Stimulated activated CD8-positive, alpha-beta memory T cell treated with anti-CD3 and anti-CD28 coated beads, Interleukin-7, amount 100 ng/mL, for 1 hour (primary cell): ENCODE data around the gene CDKAL1.

Experiments used
- DNase-seq, 2 donors: peaks; one replicate each; pipeline ENCODE4 v3.0.0-alpha.2; 2020; ENCODE audit warnings: low read depth in 2 of 2

The CDKAL1 gene

DNA sequence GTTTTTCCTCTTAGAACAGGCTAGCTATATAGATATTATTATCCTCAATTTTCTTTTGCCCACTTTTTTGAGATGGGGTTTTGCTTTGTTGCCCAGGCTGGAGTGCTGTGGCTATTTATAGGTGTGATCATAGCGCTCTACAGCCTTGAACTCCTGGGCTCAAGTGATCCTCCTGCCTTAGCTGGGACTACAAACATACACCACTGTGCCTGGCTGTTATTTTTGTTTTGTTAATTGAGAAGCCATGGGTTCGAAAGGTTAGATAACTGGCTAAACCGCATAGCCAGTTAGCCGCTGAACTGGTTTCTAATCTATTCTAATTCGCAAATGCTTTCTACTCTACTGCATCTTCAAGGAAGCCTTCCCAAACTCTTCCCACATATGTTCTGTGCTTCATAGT is 425.8 kb downstream of the CDKAL1 start:
- DNase-seq, result no peak

DNA sequence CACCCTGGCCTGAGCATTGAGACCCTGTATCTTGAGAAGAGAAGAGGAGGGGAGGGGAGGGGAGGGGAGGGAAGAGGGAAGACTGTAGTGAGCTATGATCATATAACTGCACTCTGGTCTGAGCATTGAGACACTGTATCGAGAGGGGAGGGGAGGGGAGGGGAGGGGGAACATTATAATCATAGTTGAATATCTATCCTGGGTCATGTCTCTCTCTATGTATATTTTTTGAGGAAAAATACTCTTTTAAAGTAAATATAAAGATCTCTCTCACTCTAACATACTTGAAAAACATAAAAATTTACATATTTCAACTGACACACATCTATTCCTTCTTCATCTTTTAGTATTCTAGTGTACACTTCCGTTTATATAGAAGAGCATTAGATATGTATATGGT is 431.0 kb downstream of the CDKAL1 start:
- DNase-seq, result no peak

DNA sequence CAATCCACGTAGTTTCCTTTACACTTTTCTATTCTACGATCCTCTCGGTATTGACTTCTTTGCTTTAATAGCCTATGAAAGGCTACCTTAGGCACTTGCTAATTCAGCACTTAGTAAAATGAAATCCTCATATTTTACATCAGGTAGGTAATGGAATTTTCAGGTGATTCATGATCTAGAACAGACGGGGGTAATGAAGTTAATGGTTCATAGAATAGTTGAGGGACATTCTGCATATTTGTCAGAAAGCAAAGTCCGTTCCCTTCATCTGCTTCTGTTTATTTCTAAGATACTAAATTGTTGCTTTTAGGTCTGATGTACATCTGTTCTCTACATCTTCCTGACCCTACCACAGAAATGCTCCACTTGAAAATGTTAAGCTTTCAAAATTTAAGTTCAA is 431.7 kb downstream of the CDKAL1 start:
- DNase-seq, result no peak

DNA sequence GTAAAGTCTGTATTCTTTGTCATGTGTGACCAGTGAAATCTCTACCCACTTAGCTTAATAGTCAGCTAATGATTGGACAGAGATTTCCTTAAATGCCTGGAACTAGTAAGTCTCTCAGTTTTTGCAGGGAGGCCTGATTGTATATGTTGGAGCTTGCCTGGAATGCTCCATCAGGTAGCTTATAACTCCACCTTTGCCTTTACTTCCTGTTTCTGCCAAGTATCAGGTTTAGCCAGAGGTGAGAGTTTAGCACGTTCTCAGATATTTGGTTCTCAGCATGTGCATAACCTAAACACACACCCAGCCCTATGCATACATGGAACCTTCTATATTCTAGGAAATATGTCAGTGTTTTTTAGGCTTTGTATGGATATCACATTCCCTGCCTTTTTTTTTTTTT is 435.3 kb downstream of the CDKAL1 start:
- DNase-seq, result no peak

DNA sequence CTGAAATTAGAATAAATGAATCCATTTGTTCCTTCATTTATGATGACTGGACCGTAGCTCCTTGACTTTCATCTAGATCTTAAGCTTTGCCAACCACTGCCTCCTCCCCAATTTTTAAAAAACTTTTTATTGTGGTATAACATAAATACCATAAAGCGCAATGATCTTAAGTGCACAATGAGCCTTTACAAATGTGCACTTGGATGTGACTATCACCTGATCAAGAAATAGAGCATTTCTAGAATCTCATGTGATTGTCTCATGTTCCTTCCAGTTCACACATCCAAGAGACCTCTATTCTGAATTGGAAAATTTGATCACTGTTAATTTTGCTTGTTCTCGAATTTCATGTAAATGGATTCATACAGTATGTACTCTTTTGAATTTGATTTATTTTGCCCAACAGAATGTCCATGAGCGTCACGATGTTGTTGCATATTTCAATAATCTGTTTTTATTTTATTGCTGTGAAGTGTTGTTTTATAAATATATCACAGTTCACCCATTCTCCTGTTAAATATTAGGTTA is 442.2 kb downstream of the CDKAL1 start:
- DNase-seq, result no peak

DNA sequence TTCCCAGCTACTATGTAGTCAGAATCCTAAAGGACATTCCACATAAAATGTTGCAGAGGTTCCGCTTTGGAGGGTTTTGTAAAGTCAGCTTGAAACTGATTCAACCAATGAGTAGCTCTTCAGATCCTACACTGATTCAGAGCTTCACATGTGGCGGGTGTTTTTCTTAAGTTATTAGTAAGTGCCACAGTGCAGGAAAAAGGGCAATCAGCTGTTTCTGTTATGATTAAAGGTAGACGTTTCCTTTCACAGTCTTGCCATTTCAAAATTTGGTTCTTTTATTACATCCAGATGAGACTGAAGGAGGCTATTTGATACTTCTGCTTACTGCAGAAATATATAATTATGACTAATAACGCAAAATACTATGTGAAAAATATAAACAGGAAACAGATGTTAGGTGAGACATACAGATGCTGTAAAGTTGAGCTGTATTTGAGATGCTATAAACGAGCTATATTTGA is 443.9 kb downstream of the CDKAL1 start:
- DNase-seq, result no peak

DNA sequence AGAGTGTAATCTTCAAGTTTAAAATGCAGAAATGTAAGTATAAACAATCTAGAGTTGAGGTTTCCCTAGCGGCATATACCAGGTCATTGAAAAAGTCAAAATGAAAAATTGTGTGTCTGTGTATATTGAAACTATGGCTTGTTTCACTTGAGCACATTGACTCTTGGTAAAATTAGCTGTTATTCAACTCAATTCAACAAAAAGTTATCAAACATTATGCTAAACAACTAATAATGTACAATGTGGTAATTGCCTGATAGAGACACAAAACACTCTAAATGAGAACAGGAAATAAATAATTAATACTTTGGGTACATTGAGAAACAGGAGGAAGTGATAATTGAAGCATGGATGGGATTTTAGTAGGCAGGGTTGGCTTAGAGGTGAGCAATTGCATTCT is 444.8 kb downstream of the CDKAL1 start:
- DNase-seq, result no peak

DNA sequence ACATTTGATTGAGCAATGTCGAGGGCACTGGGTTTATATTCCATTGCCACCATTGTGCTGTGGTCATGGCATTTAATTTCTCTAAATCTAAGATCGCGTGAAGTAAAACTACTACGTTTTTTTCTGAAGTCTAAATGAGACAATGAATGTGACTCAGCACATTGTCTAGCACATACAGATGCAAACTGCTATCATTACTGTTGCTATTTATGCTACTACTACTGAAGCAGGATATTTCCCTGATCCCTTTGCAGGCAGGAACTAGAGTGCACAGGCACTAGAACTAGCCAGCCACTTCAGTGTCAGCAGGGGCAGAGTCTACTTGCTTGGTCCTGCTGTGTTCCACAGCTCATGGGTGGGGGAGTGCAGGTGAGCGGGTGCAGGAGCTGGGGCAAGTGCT is 449.7 kb downstream of the CDKAL1 start:
- DNase-seq, result no peak

DNA sequence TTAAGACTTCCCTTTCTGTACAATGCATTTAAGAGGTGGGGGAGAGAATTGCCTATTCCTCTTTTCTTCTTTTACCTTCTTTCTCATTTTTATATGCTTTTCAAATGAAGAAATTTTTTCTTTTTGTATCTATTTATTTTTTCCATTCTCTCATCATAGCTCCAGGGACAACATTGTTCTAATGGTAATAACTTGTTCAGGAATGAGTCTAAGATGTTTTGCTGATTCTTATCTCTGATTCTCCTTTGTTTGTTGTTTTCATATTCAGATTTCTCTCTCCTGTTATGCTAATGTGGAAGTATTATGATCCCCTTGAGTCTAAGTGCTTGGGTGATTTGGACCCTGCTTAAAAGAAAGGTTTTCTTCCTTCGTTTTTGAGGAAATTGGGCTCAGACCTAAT is 451.6 kb downstream of the CDKAL1 start:
- DNase-seq, result no peak

DNA sequence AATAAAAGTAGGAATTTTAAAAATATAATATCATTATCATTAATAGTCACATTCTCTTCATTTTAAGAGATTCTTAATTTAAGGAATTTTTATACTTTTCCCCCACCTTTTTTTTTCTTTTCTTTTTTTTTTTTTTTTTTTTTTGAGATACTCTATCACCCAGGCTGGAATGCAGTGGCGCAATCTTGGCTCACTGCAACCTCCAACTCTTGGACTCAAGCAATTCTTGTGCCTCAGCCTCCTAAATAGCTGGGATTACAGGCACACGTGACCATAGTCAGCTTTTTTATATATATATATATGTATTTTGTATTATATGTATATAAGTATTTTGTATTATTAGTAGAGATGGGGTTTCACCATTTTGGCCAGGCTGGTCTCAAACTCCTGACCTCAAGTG is 457.7 kb downstream of the CDKAL1 start:
- DNase-seq, result no peak

DNA sequence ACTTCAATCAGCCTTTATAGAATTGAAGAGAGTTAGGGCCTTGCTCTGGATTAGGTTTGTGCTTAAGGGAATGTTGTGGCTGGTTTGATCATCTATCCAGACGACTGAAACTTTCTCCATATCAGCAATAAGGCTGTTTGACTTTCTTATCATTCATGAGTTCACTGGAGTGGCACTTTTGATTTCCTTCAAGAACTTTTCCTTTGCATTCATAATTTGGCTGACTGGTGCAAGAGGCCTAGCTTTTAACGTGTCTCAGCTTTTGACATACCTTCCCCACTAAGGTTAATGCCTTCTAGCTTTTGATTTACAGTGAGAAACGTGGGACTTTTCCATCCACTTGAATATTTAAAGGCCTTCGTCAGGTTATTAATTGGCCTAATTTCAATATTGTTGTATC is 461.8 kb downstream of the CDKAL1 start:
- DNase-seq, result no peak

DNA sequence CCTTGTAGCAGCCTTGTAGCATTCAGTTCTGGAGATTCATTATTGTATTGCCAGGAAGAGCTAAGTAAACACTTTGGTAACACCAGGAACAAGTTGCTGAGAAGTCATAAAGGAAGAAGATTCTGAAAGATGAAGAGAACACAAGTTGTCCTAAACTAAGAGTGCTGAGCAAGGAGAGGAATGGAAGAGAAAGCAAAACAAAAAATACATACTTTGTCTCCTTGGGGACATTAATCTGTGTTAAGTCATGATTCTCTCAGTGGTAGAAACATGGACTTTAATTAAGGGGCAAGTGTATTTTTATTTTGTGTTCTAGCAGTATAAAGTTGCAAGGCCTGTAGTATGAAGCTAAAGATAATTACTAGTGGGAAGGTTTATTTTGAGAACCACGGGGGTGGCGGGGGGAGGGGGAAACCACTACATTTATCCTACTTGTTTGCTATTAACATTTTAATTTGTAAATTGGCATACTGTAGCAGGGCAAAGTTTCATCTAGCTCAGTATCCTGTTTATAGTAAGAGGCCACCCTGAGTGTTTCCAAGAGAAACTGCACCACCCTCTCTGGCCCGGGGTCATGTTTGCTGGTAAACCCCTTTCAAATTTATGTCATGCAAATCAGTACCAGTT is 463.0 kb downstream of the CDKAL1 start:
- DNase-seq, result no peak

DNA sequence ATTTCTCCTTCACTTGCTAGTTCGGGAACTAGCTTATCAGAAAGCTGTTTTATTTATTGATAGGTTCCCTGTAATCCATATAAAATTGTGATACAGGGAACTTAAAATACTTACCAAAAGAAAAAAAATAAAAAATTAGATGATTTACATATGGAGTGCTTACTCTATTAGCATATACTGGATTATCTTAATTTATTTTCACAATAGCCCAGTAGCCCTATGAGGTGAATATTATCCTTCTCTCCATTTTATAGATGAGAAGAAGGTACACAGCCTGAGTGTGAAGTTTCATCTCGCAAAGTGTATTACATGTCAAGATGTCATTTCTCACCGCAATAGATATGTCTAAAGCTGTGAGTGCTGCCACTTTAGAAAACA is 463.5 kb downstream of the CDKAL1 start:
- DNase-seq, result no peak

DNA sequence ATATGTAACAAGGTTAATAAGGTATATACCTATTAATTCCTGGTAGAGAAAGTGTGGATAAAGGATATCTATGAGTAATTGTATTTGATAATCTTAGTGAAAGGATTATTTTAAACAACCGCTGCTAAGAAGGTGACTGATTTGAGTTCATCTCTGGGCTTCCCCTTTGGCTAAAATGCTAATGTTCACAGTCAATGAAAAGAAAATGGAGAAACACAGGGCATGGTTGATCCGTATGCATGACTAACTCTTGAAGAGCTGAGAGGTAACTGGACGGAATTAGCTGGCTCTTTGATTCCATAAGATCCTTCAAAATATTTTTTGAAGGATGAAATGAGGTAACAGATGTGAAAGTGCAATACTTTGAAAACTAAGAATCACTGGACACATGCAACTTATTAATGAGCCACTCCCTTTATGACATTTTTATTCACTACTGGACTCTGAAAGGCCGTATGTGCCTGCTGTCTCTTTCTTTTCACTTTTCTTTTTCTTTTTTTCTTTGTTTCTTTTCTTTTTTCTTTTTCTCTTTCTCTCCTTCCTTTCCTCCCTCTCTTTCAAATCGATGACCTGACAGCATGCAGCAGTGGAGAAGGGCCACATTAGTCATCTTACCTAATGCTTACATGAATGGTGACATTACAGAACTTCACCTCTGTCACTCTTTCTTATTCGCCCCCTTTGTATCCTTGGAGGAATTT is 464.6 kb downstream of the CDKAL1 start:
- DNase-seq, result no peak

DNA sequence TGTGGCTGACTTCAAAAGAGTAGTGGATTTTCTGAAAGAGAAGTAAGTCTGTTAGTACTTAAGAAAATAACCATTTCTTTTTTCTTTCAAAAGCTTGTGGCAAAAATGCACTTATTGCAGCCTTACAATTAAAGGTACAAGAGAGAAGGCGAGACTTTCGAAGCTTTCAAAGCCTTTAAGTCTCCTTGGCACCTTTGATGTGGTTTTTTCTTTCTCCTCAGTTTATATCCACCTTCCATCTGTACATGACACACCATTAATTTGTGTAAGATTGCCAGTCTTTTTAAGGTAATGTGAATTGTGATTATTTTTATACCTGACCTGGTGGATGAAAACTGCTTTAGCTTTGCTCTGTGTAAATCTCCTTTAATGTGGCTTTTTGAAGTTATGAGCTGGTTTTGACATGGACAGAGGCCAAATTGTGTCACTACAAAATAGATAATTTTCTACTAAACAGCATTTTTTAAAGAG is 466.1 kb downstream of the CDKAL1 start:
- DNase-seq, result no peak

DNA sequence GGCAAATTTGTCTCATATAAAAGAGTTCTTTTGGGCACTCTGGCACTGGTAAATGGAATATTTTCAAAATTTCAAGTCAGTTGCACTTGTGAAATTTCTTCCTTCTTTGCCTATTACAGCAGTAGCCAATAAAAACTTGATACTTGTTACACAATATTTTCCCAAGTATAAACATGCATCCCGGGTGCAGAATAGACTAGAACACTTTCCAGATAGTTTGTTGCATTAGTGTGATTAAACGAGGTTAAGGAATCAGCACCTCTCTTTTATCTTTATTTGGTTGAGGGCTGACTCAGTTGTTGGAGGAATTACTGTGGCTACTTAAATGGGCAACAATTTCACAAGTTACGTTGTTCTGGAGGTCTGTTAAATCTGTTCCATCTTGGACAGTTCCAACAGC is 467.5 kb downstream of the CDKAL1 start:
- no peak for DNase-seq

DNA sequence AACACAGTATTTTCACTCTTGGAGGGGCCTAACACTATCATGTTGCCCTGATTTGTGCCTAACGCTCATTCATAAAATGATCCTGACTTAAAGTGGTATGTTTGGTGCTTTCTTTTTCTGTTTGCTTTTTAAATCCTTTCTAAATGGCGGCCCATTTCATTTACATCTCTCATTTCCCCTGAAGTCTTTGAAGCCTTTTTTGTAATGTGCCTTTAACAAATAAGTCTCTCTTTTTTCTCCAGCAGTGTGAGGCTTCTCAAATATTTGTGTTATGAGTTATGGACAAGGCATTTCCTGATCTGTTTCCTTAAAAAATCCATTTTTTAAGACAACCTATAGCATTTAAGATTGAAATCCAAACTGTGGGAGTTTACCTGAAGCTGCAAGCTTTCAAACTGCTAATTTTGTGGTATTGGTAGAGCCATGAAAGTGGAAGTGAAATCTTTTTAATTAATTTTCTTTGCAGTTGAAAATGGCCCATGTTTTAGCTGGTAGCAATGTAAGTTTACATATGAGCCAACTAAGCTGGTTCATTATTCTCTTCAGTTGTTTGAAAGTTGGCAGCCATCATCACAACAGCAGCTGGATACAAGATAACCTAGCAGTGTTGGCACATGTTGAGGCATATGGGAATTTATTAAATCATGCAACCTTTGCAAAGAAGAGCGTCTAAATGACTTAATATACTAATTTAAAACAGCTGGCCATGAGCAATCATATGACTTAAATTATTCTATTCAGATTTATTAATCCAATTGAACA is 469.7 kb downstream of the CDKAL1 start:
- no peak for DNase-seq

DNA sequence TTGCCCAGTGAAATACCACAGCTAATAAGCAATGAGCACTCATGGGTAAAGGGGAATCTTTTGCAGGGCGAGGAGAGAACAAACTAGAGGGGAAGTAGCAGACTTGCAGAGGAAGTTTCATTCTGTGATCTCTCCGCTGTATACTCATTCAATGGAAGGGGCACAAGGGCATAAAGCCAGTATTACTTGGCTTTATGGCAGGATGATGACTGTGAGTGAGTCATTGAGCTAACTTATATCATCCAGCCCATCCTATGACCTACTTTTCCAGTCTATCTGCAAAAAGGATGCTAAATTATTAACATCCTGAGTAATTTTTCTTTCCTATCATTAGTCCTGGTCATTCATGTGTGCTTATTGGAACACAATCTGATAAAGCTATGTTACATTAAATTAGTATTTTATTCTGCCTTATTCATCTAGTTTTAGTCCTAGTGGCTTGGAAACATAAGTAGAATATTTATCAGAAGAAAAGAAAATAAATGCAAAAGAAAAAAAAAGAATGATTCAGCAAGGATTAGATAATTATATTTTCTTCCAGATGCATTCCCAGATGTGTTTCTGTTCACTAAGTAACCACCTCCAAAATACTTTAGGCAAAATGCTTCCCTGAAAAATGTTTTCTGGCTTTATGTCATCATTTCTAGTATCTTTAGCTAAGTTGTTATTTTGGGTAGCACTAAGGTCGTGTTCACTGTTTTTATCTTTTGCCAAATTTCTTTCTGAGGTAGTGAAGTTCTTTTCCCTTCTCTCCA is 471.7 kb downstream of the CDKAL1 start:
- DNase-seq, result no peak

DNA sequence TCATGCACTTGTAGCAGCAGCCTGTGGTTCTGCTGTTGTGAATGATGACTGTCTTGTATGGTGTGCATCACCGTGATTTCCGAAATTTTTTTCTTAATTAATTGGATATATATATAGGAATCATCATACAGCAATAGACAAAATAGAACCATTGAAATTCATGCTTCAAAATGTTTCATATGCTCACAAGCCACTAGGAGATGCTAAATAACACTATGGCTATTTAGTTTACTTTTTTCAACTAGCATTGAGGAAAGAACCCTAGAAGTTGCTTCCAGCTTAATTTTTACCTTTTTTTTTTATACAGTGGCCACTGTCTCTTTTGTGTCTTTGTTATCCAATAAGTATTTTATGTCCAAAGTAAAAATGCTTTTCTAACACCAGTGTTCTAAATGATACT is 485.4 kb downstream of the CDKAL1 start:
- DNase-seq, result no peak

DNA sequence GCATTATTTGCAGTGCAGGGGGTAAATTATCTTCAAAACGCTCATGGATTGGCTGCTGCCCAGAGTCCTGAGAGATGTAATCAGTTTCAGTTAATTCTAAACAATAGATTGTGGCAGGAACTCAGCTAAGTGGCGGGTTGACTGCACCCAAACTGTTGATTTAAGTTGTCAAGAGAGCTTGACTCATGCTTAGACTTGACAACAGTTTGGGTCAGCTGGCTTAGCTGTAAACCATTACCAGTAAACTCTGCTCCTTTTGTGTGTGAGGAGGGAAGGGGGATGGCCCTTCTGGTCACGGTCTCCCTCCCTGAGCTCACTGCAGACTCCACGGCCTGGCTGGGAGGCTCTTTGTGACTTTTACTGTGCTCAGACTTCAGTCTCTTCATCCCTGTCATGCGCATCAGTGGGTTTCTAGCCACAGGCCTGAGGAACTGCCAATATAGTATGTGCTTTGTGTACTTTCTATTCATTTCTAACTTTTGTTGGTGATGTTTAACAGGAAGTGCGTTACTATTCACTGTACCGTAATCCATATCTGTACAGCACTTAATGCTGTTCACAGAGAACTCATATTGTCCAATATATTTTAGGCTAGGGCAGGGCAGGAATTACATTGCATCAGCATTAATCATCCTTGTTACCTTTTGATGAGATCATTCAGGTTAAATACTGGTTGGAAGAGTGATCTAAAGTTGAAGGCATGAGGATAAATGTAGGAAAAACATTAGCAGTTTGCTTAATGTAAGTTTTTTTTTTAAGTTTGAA is 488.3 kb downstream of the CDKAL1 start:
- no peak for DNase-seq

DNA sequence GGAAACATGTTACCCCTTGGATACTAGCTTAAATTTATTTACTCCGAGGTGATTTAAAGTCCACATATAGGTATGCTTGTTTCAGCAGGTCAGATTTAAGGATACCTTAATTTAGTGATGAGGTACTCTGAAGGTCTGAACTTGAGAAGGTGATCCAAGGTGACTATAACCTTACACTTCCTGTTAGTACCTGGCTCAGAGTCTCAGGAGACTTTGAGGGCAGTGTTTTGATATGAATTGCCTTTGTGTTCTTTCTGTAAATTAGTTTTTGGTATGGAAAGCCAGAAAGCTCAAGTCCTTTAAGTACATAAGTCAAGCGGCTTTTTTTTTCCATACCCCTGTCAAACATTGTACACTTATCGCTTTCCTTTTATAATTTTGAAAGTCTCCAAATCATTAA is 489.0 kb downstream of the CDKAL1 start:
- DNase-seq, result no peak
